IMR-90 (cell line): Measurements from ENCODE around the gene ZCCHC17. TPM values are rescaled to one million over a fixed set of nuclear protein-coding genes. Genes with fewer than 3 reads are reported as not detected.

Experiments used
- ATAC-seq: fragments of 200-7000 bp; cut with Tn5 transposase; 2 replicates; pipeline ENCODE4 v1.9.1; 2020; ENCODE audit warnings: low read depth, mild to moderate bottlenecking, moderate library complexity
- BruUV-seq: library from RNA; stranded (reverse); fragments of 400-500 nt; replicated peaks from 2 replicates; lab custom pipeline; 2021; lab: Mats Ljungman, UMichigan
- CTCF ChIA-PET: fragments of 300-600 bp; formaldehyde crosslinking; extraction: SDS; loops from one replicate; lab custom pipeline; 2021; ENCODE audit warnings: antibody characterized with exemption; lab: Yijun Ruan, JAX
- POLR2A ChIA-PET: fragments of 300-600 bp; sonication (Branson Sonifier 250); formaldehyde crosslinking; loops from one replicate; lab custom pipeline; 2022; ENCODE audit warnings: antibody characterized with exemption; ENCODE audit not compliant: unreplicated experiment; lab: Charles Lee
- DNase-seq: peaks from one replicate; pipeline ENCODE4 v3.0.0; 2013
- H2AFZ ChIP-seq: replicated peaks from 2 replicates; pipeline ENCODE3; 2013; ENCODE audit warnings: low read length, mild to moderate bottlenecking; ENCODE audit not compliant: poor library complexity
- H2AK5ac ChIP-seq: 2 replicates; pipeline ENCODE4 v1.6.1; 2013; ENCODE audit warnings: low read depth, low read length, inconsistent platforms
- H2AK9ac ChIP-seq: replicated peaks from 2 replicates; pipeline ENCODE3; 2013; ENCODE audit warnings: mild to moderate bottlenecking, low read depth, low read length, moderate library complexity; ENCODE audit not compliant: poor library complexity
- H2BK120ac ChIP-seq: 2 replicates; pipeline ENCODE4 v1.6.1; 2013; ENCODE audit warnings: low read depth, low read length, inconsistent platforms
- H2BK15ac ChIP-seq: 3 replicates; pipeline ENCODE4 v1.6.1; 2013; ENCODE audit warnings: low read depth, low read length, inconsistent platforms
- H2BK20ac ChIP-seq: 2 replicates; pipeline ENCODE4 v1.6.1; 2013; ENCODE audit warnings: low read depth, mild to moderate bottlenecking, inconsistent platforms, low read length, moderate library complexity
- H2BK5ac ChIP-seq: 2 replicates; pipeline ENCODE4 v1.6.1; 2013; ENCODE audit warnings: mild to moderate bottlenecking, low read depth, low read length, inconsistent platforms; ENCODE audit not compliant: poor library complexity, severe bottlenecking
- H3K14ac ChIP-seq: replicated peaks from 2 replicates; pipeline ENCODE4 v1.6.1; 2013; ENCODE audit warnings: low read depth, low read length, inconsistent platforms
- H3K18ac ChIP-seq: 2 replicates; pipeline ENCODE4 v1.6.1; 2013; ENCODE audit warnings: low read depth, low read length, control low read depth
- H3K23ac ChIP-seq: 2 replicates; pipeline ENCODE4 v1.6.1; 2013; ENCODE audit warnings: low read depth, low read length, inconsistent platforms
- H3K27ac ChIP-seq: 2 replicates; pipeline ENCODE4 v1.5.1; 2013; ENCODE audit warnings: mild to moderate bottlenecking, control low read depth, low read length; ENCODE audit not compliant: insufficient read depth
- H3K27me3 ChIP-seq: 2 replicates; pipeline ENCODE4 v1.6.1; 2013; ENCODE audit warnings: low read length; ENCODE audit not compliant: control insufficient read depth, insufficient read depth
- H3K36me3 ChIP-seq: 2 replicates; pipeline ENCODE4 v1.6.1; 2013; ENCODE audit warnings: low read length, mixed read lengths; ENCODE audit not compliant: control insufficient read depth, insufficient read depth
- H3K4ac ChIP-seq: 2 replicates; pipeline ENCODE4 v1.6.1; 2013; ENCODE audit warnings: low read depth, low read length, inconsistent platforms
- H3K4me1 ChIP-seq: 2 replicates; pipeline ENCODE4 v1.6.1; 2013; ENCODE audit warnings: low read length, mixed read lengths; ENCODE audit not compliant: control insufficient read depth, insufficient read depth
- H3K4me2 ChIP-seq: 2 replicates; pipeline ENCODE4 v1.6.1; 2013; ENCODE audit warnings: low read depth, mild to moderate bottlenecking, control low read depth, low read length, moderate library complexity
- H3K4me3 ChIP-seq: 2 replicates; pipeline ENCODE4 v1.5.1; 2013; ENCODE audit warnings: low read depth, mild to moderate bottlenecking, control low read depth, low read length, moderate library complexity; ENCODE audit not compliant: insufficient read depth
- H3K56ac ChIP-seq: 2 replicates; pipeline ENCODE4 v1.6.1; 2013; ENCODE audit warnings: low read length, inconsistent platforms; ENCODE audit not compliant: insufficient read depth; ENCODE audit errors: extremely low read depth
- H3K79me1 ChIP-seq, 2 experiments: 2 replicates each; pipeline ENCODE4 v1.6.1; 2013; ENCODE audit warnings: low read length in 2 of 2, inconsistent platforms in 1 of 2, low read depth in 1 of 2
- H3K9ac ChIP-seq: 2 replicates; pipeline ENCODE4 v1.6.1; 2013; ENCODE audit warnings: low read depth, low read length, control low read depth
- H3K9me1 ChIP-seq: 2 replicates; pipeline ENCODE4 v1.6.1; 2013; ENCODE audit warnings: low read length, inconsistent platforms; ENCODE audit not compliant: insufficient read depth
- H3K9me3 ChIP-seq: 2 replicates; pipeline ENCODE4 v1.6.1; 2013; ENCODE audit warnings: low read length; ENCODE audit not compliant: control insufficient read depth, insufficient read depth
- H4K20me1 ChIP-seq: 2 replicates; pipeline ENCODE4 v1.6.1; 2013; ENCODE audit warnings: low read length, inconsistent platforms; ENCODE audit not compliant: insufficient read depth
- H4K5ac ChIP-seq: 2 replicates; pipeline ENCODE4 v1.6.1; 2013; ENCODE audit warnings: mild to moderate bottlenecking, low read depth, low read length, control low read depth
- H4K8ac ChIP-seq, 2 experiments: 2 replicates each; pipeline ENCODE4 v1.6.1; 2013; ENCODE audit warnings: low read depth in 2 of 2, low read length in 2 of 2, control low read depth in 1 of 2, inconsistent platforms in 1 of 2
- H4K91ac ChIP-seq: 2 replicates; pipeline ENCODE4 v1.6.1; 2013; ENCODE audit warnings: low read depth, low read length, inconsistent platforms; ENCODE audit not compliant: insufficient read depth
- CEBPB ChIP-seq: IDR thresholded peaks from 2 replicates; pipeline ENCODE4 v1.6.1; 2012; ENCODE audit warnings: low read depth, low read length, improper control_type of control experiment
- CTCF ChIP-seq: conservative IDR thresholded peaks from 2 replicates; pipeline ENCODE4 v1.5.1; 2012; ENCODE audit warnings: mild to moderate bottlenecking, low read depth, low read length, improper control_type of control experiment
- ELK1 ChIP-seq: fragments of 150-350 bp; IDR thresholded peaks from 2 replicates; pipeline ENCODE4 v1.6.1; 2016; ENCODE audit warnings: low read depth, mild to moderate bottlenecking, low read length, moderate library complexity, borderline replicate concordance
- FOS ChIP-seq: fragments of 150-350 bp; IDR thresholded peaks from 2 replicates; pipeline ENCODE4 v1.6.1; 2016; ENCODE audit warnings: low read depth, low read length
- MAFK ChIP-seq: IDR thresholded peaks from 2 replicates; pipeline ENCODE4 v1.6.1; 2012; ENCODE audit warnings: low read depth, low read length, improper control_type of control experiment
- USF2 ChIP-seq: fragments of 150-350 bp; IDR thresholded peaks from 2 replicates; pipeline ENCODE4 v1.6.1; 2017; ENCODE audit warnings: mild to moderate bottlenecking, antibody characterized with exemption, low read length, low read depth
- WGBS, 2 experiments: methylation state at CpG; one replicate each; pipeline versions ENCODE4 v1.1.5 to v1.1.7; 2013; ENCODE audit warnings: missing lambda C conversion rate in 2 of 2; ENCODE audit not compliant: insufficient read length in 1 of 2; ENCODE audit errors: extremely low coverage in 2 of 2; 5-methylcytosine and 5-hydroxymethylcytosine counted together
- dilution Hi-C: fragments of 300-500 bp; cut with HindIII; formaldehyde crosslinking; loops from one replicate; pipeline ENCODE4 v1.14.3; 2018; ENCODE audit warnings: low sequenced_read_pairs; ENCODE audit not compliant: unreplicated experiment
- in situ Hi-C: fragments of 300-500 bp; cut with MboI; formaldehyde crosslinking; loops from 3 replicates; pipeline ENCODE4 v1.14.3; 2019; ENCODE audit warnings: low sequenced_read_pairs, inconsistent platforms, mixed read lengths
- intact Hi-C: fragments of 100-400 bp; cut with micrococcal nuclease; formaldehyde crosslinking; loops from 2 replicates; pipeline ENCODE4 v1.10.0; 2022
- polyA plus RNA-seq, 3 experiments: library from polyadenylated mRNA; depleted of rRNA; stranded (reverse); fragments of >200 nt; gene quantifications; 2 replicates each; pipeline ENCODE4 v1.2.3, GENCODE V29; 2012; ENCODE audit warnings: low replicate concordance in 1 of 3
- total RNA-seq: library from RNA; depleted of rRNA; stranded (reverse); fragments of >200 nt; gene quantifications from 2 replicates; pipeline ENCODE4 v1.2.3, GENCODE V29; 2012

The ZCCHC17 gene
- total and polyA plus RNA-seq, 2 of the 4 experiments (the other 2 are of a cell fraction) = 48.4 to 48.9 TPM

GRCh38 chr1:31344503-31344902 lies 47.7 kb downstream of the ZCCHC17 start:
- H3K4ac ChIP-seq = no peak overlapping the region
- H3K9ac ChIP-seq = no peak overlapping the region
- H2BK15ac ChIP-seq = no peak overlapping the region
- no peak overlapping the region for H3K4me3 ChIP-seq
- no peak for TF ChIP-seq MAFK
- no peak for TF ChIP-seq ELK1
- TF ChIP-seq USF2 = no peak
- TF ChIP-seq FOS = no peak
- no peak for TF ChIP-seq CTCF
- no peak for TF ChIP-seq CEBPB
- DNase-seq = no peak
- 0 out of 2 replicates have a peak, but pooled peaks cover 3% of the 10 kb centered on the region for H3K9me1 ChIP-seq
- H2AK5ac ChIP-seq = no peak overlapping the region
- no peak overlapping the region for H4K5ac ChIP-seq
- H2BK120ac ChIP-seq = no peak overlapping the region
- no peak overlapping the region for H3K4me2 ChIP-seq
- H2AK9ac ChIP-seq = no peak overlapping the region
- no peaks in the 10 kb centered on the region for H3K79me1 ChIP-seq
- WGBS, 2 experiments = no CpG with 5 or more reads among the region's 1 CpG
- no peak overlapping the region for H2AFZ ChIP-seq
- no peak overlapping the region for H4K91ac ChIP-seq
- peaks cover 16% of the 10 kb centered on the region for H3K36me3 ChIP-seq
- no peaks in the 10 kb centered on the region for H3K4me1 ChIP-seq
- no peak overlapping the region for H3K23ac ChIP-seq
- no peak overlapping the region for H3K18ac ChIP-seq
- no peak overlapping the region for H2BK20ac ChIP-seq
- ChIA-PET POLR2A (no interaction called here), CTCF (interaction anchor here (0.6 to 1.2 kb wide), 2 partner anchors 83 to 160 kb away, joined by 3 to 5 read pairs; no protein-coding TSS in a partner anchor)
- H3K56ac ChIP-seq = no peak overlapping the region
- H3K27ac ChIP-seq = no peak overlapping the region
- in situ Hi-C loops = no loop called here
- no peaks in the 10 kb centered on the region for H4K20me1 ChIP-seq
- no TSS peak for BruUV-seq
- H4K8ac ChIP-seq = no peak overlapping the region
- dilution Hi-C loops = no loop called here
- no peak overlapping the region for H3K14ac ChIP-seq
- ATAC-seq = no peak
- no peaks in the 10 kb centered on the region for H3K27me3 ChIP-seq
- H3K9me3 ChIP-seq = no peaks in the 10 kb centered on the region
- intact Hi-C loops = no loop called here
- no peak overlapping the region for H2BK5ac ChIP-seq
